Measurements from ENCODE around the gene DHX40.
"Not testable (repeated sequence)": the region's sequence is repeated elsewhere in the genome, so short reads cannot be mapped to it uniquely, and the experiment has no call there.

The DHX40 gene

DNA sequence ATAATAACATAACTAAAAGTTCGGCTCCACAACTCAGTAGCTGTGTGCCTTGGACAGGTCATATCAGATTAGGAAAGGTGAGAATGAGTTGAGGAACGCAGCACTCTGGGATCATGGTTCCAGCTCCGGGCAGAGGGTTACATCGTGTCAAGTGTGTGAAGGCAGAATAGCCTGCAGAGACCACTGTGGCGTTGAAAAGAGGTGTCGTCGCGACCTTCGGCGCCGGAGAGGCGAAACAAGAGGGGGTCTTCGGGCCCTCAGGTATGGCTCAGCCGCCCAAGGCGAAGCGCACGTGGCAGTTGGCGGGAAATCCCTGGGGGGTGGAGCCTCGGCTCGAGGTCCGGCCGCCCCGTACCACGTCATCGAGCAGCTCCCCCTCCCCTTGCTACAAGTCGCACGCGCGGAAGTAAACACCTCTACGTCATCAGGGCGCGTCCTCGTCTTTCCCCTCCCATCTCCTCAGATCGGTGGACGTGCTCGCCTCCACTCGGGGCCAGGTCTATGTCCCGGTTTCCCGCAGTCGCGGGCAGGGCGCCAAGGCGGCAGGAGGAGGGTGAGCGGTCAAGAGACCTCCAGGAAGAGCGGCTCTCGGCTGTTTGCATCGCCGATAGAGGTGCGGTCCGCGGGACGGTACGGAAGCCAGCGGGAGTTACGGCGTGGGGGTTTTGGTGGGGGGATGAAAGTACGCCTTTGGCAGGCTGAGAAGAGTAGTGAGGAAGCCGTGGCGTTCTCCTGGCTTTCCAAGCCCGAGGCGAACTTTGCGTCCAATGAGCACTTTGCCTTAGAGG lies at the start of gene DHX40:
Gene DHX40 (plus strand): TSS at position 440 of the 788 bp plus-strand sequence. CDS start 62 bp downstream, at position 502.
- DNase-seq (ENCODE audit: low read depth), result peak; percentile 94
- TF ChIP-seq POLR2A (IDR thresholded peaks at IDR 0.05; ENCODE audit: extremely low read depth, insufficient read length) (peak; percentile 65), MYC (IDR thresholded peaks at IDR 0.05; ENCODE audit: low read depth, low read length) (peak; percentile 93)
- TF ChIP-seq, protein P1, sequence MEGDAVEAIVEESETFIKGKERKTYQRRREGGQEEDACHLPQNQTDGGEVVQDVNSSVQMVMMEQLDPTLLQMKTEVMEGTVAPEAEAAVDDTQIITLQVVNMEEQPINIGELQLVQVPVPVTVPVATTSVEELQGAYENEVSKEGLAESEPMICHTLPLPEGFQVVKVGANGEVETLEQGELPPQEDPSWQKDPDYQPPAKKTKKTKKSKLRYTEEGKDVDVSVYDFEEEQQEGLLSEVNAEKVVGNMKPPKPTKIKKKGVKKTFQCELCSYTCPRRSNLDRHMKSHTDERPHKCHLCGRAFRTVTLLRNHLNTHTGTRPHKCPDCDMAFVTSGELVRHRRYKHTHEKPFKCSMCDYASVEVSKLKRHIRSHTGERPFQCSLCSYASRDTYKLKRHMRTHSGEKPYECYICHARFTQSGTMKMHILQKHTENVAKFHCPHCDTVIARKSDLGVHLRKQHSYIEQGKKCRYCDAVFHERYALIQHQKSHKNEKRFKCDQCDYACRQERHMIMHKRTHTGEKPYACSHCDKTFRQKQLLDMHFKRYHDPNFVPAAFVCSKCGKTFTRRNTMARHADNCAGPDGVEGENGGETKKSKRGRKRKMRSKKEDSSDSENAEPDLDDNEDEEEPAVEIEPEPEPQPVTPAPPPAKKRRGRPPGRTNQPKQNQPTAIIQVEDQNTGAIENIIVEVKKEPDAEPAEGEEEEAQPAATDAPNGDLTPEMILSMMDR (IDR thresholded peaks at IDR 0.05; ENCODE audit: low read depth, low read length), result no peak
- TF ChIP-seq, protein P2, sequence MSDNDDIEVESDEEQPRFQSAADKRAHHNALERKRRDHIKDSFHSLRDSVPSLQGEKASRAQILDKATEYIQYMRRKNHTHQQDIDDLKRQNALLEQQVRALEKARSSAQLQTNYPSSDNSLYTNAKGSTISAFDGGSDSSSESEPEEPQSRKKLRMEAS (IDR thresholded peaks at IDR 0.05; ENCODE audit: low read depth, low read length), result peak; percentile 98
- H3K4me3 ChIP-seq (ENCODE audit: low read depth, low read length), result peak within 1 kb of the TSS; percentile 95

- DNase-seq (ENCODE audit: low read depth), result no peak
- H3K4me3 ChIP-seq (ENCODE audit: low read depth, low read length), result no peak overlapping the region
- TF ChIP-seq, protein P1 (IDR thresholded peaks at IDR 0.05; ENCODE audit: low read depth, low read length), result no peak
- TF ChIP-seq POLR2A (IDR thresholded peaks at IDR 0.05; ENCODE audit: extremely low read depth, insufficient read length) (no peak), MYC (IDR thresholded peaks at IDR 0.05; ENCODE audit: low read depth, low read length) (no peak)
- TF ChIP-seq, protein P2 (IDR thresholded peaks at IDR 0.05; ENCODE audit: low read depth, low read length), result no peak
Observed at GRCh38 chr17:59516451-59516850, 49.0 kb upstream of the DHX40 start.

DNA sequence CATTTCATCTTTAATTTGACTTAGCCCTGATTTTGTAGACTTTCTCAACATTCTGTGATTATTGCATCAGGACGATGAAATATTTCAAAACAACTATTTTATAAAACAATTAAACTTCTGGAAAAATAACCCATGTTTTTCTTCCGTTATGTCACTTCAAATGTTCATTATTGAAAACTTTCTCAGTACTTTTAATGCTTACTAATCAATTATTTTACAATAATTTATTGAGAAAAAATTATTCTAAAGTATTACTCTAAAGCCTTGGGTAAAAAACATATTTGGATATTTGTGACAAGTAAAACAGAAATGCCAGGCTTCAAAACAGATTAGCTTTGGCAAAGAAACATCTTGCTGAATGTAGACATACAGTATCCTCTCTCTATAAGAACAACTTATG lies 46.3 kb upstream of the DHX40 start:
- TF ChIP-seq, protein P2 (IDR thresholded peaks at IDR 0.05; ENCODE audit: low read depth, low read length), result no peak
- TF ChIP-seq POLR2A (IDR thresholded peaks at IDR 0.05; ENCODE audit: extremely low read depth, insufficient read length) (no peak), MYC (IDR thresholded peaks at IDR 0.05; ENCODE audit: low read depth, low read length) (no peak)
- TF ChIP-seq, protein P1 (IDR thresholded peaks at IDR 0.05; ENCODE audit: low read depth, low read length), result no peak
- H3K4me3 ChIP-seq (ENCODE audit: low read depth, low read length), result no peak overlapping the region
- DNase-seq (ENCODE audit: low read depth), result no peak

DNA sequence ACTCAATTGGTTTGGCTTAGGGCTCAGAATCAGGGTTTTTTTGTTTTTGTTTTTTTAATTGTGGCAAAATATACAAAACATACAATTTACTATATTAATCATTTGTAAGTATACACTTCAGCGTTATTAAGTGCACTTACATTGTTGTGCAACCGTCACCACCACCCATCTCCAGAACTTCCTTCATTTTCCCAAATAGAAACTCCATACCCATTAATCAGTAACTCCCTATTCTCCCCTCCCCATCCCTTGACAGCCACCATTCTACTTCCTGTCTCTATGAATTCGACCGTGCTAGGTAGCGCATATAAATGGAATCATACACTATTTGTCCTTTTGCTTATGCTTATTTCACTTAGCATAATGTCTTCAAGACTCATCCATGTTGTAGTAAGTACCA lies 45.2 kb upstream of the DHX40 start:
- no peak overlapping the region for H3K4me3 ChIP-seq (ENCODE audit: low read depth, low read length)
- TF ChIP-seq, protein P2 (IDR thresholded peaks at IDR 0.05; ENCODE audit: low read depth, low read length), result no peak
- TF ChIP-seq, protein P1 (IDR thresholded peaks at IDR 0.05; ENCODE audit: low read depth, low read length), result no peak
- no peak for TF ChIP-seq MYC (IDR thresholded peaks at IDR 0.05; ENCODE audit: low read depth, low read length)
- TF ChIP-seq POLR2A (IDR thresholded peaks at IDR 0.05; ENCODE audit: extremely low read depth, insufficient read length), result no peak
- no peak for DNase-seq (ENCODE audit: low read depth)

GRCh38 chr17:59521465-59522126 lies 43.8 kb upstream of the DHX40 start:
- TF ChIP-seq, protein P2 (IDR thresholded peaks at IDR 0.05; ENCODE audit: low read depth, low read length), result peak; percentile 44
- TF ChIP-seq, protein P1 (IDR thresholded peaks at IDR 0.05; ENCODE audit: low read depth, low read length), result peak; percentile 70
- TF ChIP-seq MYC (IDR thresholded peaks at IDR 0.05; ENCODE audit: low read depth, low read length), result no peak
- TF ChIP-seq POLR2A (IDR thresholded peaks at IDR 0.05; ENCODE audit: extremely low read depth, insufficient read length), result no peak
- DNase-seq (ENCODE audit: low read depth), result peak; percentile 65
- H3K4me3 ChIP-seq (ENCODE audit: low read depth, low read length), result no peak overlapping the region

- H3K4me3 ChIP-seq (ENCODE audit: low read depth, low read length); DNase-seq (ENCODE audit: low read depth): not testable (repeated sequence)
Observed at GRCh38 chr17:59524930-59525329, 40.5 kb upstream of the DHX40 start.

Measured in NB4 (cell line).